HG03064 (cell line): ENCODE measurements around the gene PRMT3.
A peak's percentile ranks its signal among the peaks of the same experiment; 100 is the strongest.
"Not testable (repeated sequence)": the region's sequence is repeated elsewhere in the genome, so short reads cannot be mapped to it uniquely, and the experiment has no call there.

Experiments
- ATAC-seq: cut with Tn5 transposase; IDR thresholded peaks from one replicate; pipeline ENCODE4 v1.9.1; 2021; ENCODE audit warnings: low read depth; ENCODE audit not compliant: unreplicated experiment

Gene PRMT3

GRCh38 chr11:20373568-20374209 is 13.8 kb upstream of the PRMT3 start:
- no peak for ATAC-seq

- no peak for ATAC-seq
These were observed 12.7 kb upstream of the PRMT3 start for GRCh38 chr11:20374741-20375300.

- ATAC-seq, result no peak
These were observed 11.3 kb upstream of the PRMT3 start for GRCh38 chr11:20376162-20376730.

GRCh38 chr11:20385996-20386395 is 1.5 kb upstream of the PRMT3 start:
- ATAC-seq, result not testable (repeated sequence)

- ATAC-seq, result peak; percentile 12
These were observed 860 bp downstream of the PRMT3 start for GRCh38 chr11:20388096-20389055.

GRCh38 chr11:20397281-20397680 is 9.8 kb downstream of the PRMT3 start:
- peak; percentile 63 for ATAC-seq

GRCh38 chr11:20399498-20399897 is 12.0 kb downstream of the PRMT3 start:
- no peak for ATAC-seq

- no peak for ATAC-seq
These were observed 15.5 kb downstream of the PRMT3 start for GRCh38 chr11:20403059-20403458.

- no peak for ATAC-seq
These were observed 19.0 kb downstream of the PRMT3 start for GRCh38 chr11:20406484-20406883.

GRCh38 chr11:20407344-20407743 is 19.8 kb downstream of the PRMT3 start:
- no peak for ATAC-seq

- no peak for ATAC-seq
These were observed 27.9 kb downstream of the PRMT3 start for GRCh38 chr11:20415432-20415831.

- no peak for ATAC-seq
These were observed 30.3 kb downstream of the PRMT3 start for GRCh38 chr11:20417771-20418170.

GRCh38 chr11:20421946-20422345 is 34.4 kb downstream of the PRMT3 start:
- ATAC-seq, result no peak

GRCh38 chr11:20429216-20429615 is 41.7 kb downstream of the PRMT3 start:
- ATAC-seq, result no peak

- no peak for ATAC-seq
These were observed 51.1 kb downstream of the PRMT3 start for GRCh38 chr11:20438637-20439036.

- no peak for ATAC-seq
These were observed 56.1 kb downstream of the PRMT3 start for GRCh38 chr11:20443596-20443995.

GRCh38 chr11:20444535-20444934 is 57.0 kb downstream of the PRMT3 start:
- ATAC-seq, result no peak

GRCh38 chr11:20448834-20449233 is 61.3 kb downstream of the PRMT3 start:
- ATAC-seq, result no peak

- no peak for ATAC-seq
These were observed 63.3 kb downstream of the PRMT3 start for GRCh38 chr11:20450829-20451228.

- ATAC-seq, result no peak
These were observed 64.1 kb downstream of the PRMT3 start for GRCh38 chr11:20451568-20451967.

GRCh38 chr11:20452585-20452984 is 65.1 kb downstream of the PRMT3 start:
- ATAC-seq, result no peak
